CD14-positive monocyte (primary cell): Measurements from ENCODE around the gene ARID3A. TPM values are rescaled to one million over a fixed set of nuclear protein-coding genes. Genes with fewer than 3 reads are reported as not detected.

Experiments used
- DNase-seq, 3 donors: peaks; one replicate each; pipeline ENCODE4 v3.0.0-alpha.2; 2011 to 2022
- H2AFZ ChIP-seq: 2 replicates; pipeline ENCODE4 v1.6.0; 2012; ENCODE audit warnings: mild to moderate bottlenecking, low read depth, low read length, inconsistent platforms; ENCODE audit not compliant: insufficient read depth, poor library complexity, severe bottlenecking
- H3K27ac ChIP-seq, 2 donors: 1 replicate in 1 of 2; 2 replicates in 1 of 2; pipeline ENCODE4 v1.5.1; 2012 to 2013; ENCODE audit warnings: low read length in 2 of 2, control low read depth in 1 of 2, inconsistent platforms in 1 of 2, low read depth in 1 of 2, mild to moderate bottlenecking in 1 of 2
- H3K27me3 ChIP-seq, 2 donors: one replicate each; pipeline versions ENCODE4 v1.6.0 to v1.6.1; 2011 to 2013; ENCODE audit warnings: low read length in 2 of 2; ENCODE audit not compliant: control insufficient read depth in 2 of 2, insufficient read depth in 2 of 2
- H3K36me3 ChIP-seq, 2 donors: replicated peaks in 1 of 2; 1 replicate in 1 of 2; 2 replicates in 1 of 2; pipeline versions ENCODE4 v1.5.1 to v1.6.1; 2012 to 2013; ENCODE audit warnings: low read length in 2 of 2, control low read depth in 1 of 2, inconsistent platforms in 1 of 2, mild to moderate bottlenecking in 1 of 2; ENCODE audit not compliant: insufficient read depth in 2 of 2, control insufficient read depth in 1 of 2
- H3K4me1 ChIP-seq, 2 donors: 1 replicate in 1 of 2; 2 replicates in 1 of 2; pipeline versions ENCODE4 v1.5.1 to v1.6.1; 2012 to 2013; ENCODE audit warnings: low read length in 2 of 2, control low read depth in 1 of 2, inconsistent platforms in 1 of 2, mild to moderate bottlenecking in 1 of 2, moderate library complexity in 1 of 2; ENCODE audit not compliant: insufficient read depth in 2 of 2, control insufficient read depth in 1 of 2
- H3K4me2 ChIP-seq: replicated peaks from 2 replicates; pipeline ENCODE3; 2012; ENCODE audit warnings: low read length, moderate library complexity, mild to moderate bottlenecking; ENCODE audit not compliant: poor library complexity, severe bottlenecking; ENCODE audit errors: extremely low read depth
- H3K4me3 ChIP-seq, 3 experiments: fragments of 200-600 bp in 1 of 3; sonication (generic) in 1 of 3; replicated peaks in 1 of 3; 1 replicate in 2 of 3; 2 replicates in 1 of 3; pipeline ENCODE4 v1.5.1; 2011 to 2013; ENCODE audit warnings: low read length in 3 of 3, mild to moderate bottlenecking in 3 of 3, control low read depth in 2 of 3, low read depth in 2 of 3, inconsistent platforms in 1 of 3, moderate library complexity in 1 of 3
- H3K79me2 ChIP-seq: 2 replicates; pipeline ENCODE4 v1.6.0; 2012; ENCODE audit warnings: mild to moderate bottlenecking, control low read depth, inconsistent platforms, low read length, moderate library complexity; ENCODE audit not compliant: insufficient read depth
- H3K9ac ChIP-seq: 2 replicates; pipeline ENCODE4 v1.6.0; 2017; ENCODE audit warnings: low read length, mild to moderate bottlenecking; ENCODE audit not compliant: insufficient read depth, poor library complexity, severe bottlenecking
- H3K9me3 ChIP-seq, 2 donors: replicated peaks in 1 of 2; 1 replicate in 1 of 2; 2 replicates in 1 of 2; pipeline versions ENCODE4 v1.5.1 to v1.6.1; 2012 to 2013; ENCODE audit warnings: low read length in 2 of 2, control low read depth in 1 of 2; ENCODE audit not compliant: control insufficient read depth in 1 of 2, insufficient read depth in 1 of 2
- H4K20me1 ChIP-seq: 2 replicates; pipeline ENCODE4 v1.6.0; 2012; ENCODE audit warnings: mild to moderate bottlenecking, low read length, control low read depth, moderate library complexity; ENCODE audit not compliant: insufficient read depth
- H3K27ac Mint-ChIP-seq, 7 donors: one replicate each; pipeline ENCODE4 v1.8.0; 2020; ENCODE audit warnings: mild to moderate bottlenecking in 7 of 7, mixed read lengths in 7 of 7, moderate library complexity in 6 of 7, inconsistent platforms in 2 of 7
- H3K27me3 Mint-ChIP-seq, 3 donors: one replicate each; pipeline ENCODE4 v1.8.0; 2021 to 2022; ENCODE audit warnings: low read depth in 3 of 3, mild to moderate bottlenecking in 3 of 3, mixed read lengths in 3 of 3, moderate library complexity in 3 of 3, inconsistent platforms in 1 of 3
- H3K36me3 Mint-ChIP-seq, 2 donors: one replicate each; pipeline ENCODE4 v1.8.0; 2020; ENCODE audit warnings: mixed read lengths in 2 of 2, inconsistent platforms in 1 of 2, mild to moderate bottlenecking in 1 of 2
- H3K4me1 Mint-ChIP-seq: one replicate; pipeline ENCODE4 v1.8.0; 2020; ENCODE audit warnings: mild to moderate bottlenecking, mixed read lengths
- H3K4me3 Mint-ChIP-seq, 2 donors: one replicate each; pipeline ENCODE4 v1.8.0; 2020; ENCODE audit warnings: mild to moderate bottlenecking in 2 of 2, mixed read lengths in 2 of 2, moderate library complexity in 1 of 2
- H3K9me3 Mint-ChIP-seq, 7 donors: one replicate each; pipeline ENCODE4 v1.8.0; 2020 to 2022; ENCODE audit warnings: mixed read lengths in 7 of 7, mild to moderate bottlenecking in 6 of 7, moderate library complexity in 6 of 7, inconsistent platforms in 2 of 7
- CTCF ChIP-seq: fragments of 200-600 bp; IDR thresholded peaks from one replicate; pipeline ENCODE4 v1.8.0; 2022; ENCODE audit warnings: antibody characterized with exemption, mild to moderate bottlenecking
- WGBS: methylation state at CpG from one replicate; pipeline ENCODE4 v1.1.5; 2013; ENCODE audit warnings: missing lambda C conversion rate; ENCODE audit not compliant: insufficient coverage; 5-methylcytosine and 5-hydroxymethylcytosine counted together
- intact Hi-C, 2 donors: fragments of 100-400 bp; cut with micrococcal nuclease; formaldehyde crosslinking; loops; one replicate each; pipeline versions ENCODE4 v1.15.0 to v1.15.1; 2023
- polyA plus RNA-seq, 3 donors: library from polyadenylated mRNA; depleted of rRNA in 1 of 3; unstranded in 2 of 3; stranded (reverse) in 1 of 3; fragments of 300-500 nt in 2 of 3; fragments of >200 nt in 1 of 3; fragmentation: Illumina TruSeq in 2 of 3; gene quantifications; 1 replicate in 2 of 3; 2 replicates in 1 of 3; pipeline ENCODE4 v1.2.3, GENCODE V29; 2012 to 2021

ARID3A gene
- polyA plus RNA-seq, 3 donors, result 2.1 to 41.6 (median 3.2) TPM

DNA sequence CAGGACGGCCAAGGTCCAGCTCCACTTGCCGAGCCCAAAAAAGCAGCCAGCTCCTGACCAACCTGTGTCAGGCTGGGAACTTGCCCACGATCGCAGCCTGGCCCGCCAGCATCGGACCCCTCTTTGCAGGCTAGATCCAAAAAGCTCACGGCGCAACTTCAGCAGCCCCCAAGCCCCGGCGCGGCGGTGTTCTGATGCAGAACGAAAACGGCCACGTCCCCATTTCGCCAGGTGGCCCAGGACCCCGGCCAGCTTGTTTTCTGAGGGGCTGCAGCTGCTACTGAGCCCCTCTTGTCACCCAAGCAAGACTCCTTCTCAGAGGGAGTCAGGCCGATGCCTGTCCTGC lies 93.8 kb downstream of the ARID3A start:
- Histone ChIP-seq H3K4me1 (peaks cover 49 to 53% of the 10 kb centered on the region in 2 donors), H3K27ac (peak overlapping the region in 1 of 2 donors; percentile 99), H2AFZ (no peak overlapping the region), H3K9me3 (no peaks in the 10 kb centered on the region), H3K4me2 (peak overlapping the region; percentile 97), H3K79me2 (peaks cover 63% of the 10 kb centered on the region), H3K4me3 (peak overlapping the region; percentile 45 to 96 (median 96)), H4K20me1 (peaks cover 61% of the 10 kb centered on the region), H3K9ac (peak overlapping the region; percentile 91), H3K27me3 (no peaks in the 10 kb centered on the region), H3K36me3 (peaks cover 5 to 10% of the 10 kb centered on the region in 2 donors)
- WGBS, result 79% methylated on average over 13 of the region's 18 CpGs
- H3K36me3 Mint-ChIP-seq, result peaks cover 2 to 20% of the 10 kb centered on the region in 2 donors
- intact Hi-C loops, result no loop called here
- no peak for DNase-seq
- H3K9me3 Mint-ChIP-seq, result no peaks in the 10 kb centered on the region
- peak overlapping the region; percentile 88 to 94 for H3K4me3 Mint-ChIP-seq
- H3K27me3 Mint-ChIP-seq, result no peaks in the 10 kb centered on the region
- no peak for TF ChIP-seq CTCF
- H3K4me1 Mint-ChIP-seq, result peaks cover 44% of the 10 kb centered on the region
- peak overlapping the region in 6 of 7 donors; percentile 61 to 99 (median 92) for H3K27ac Mint-ChIP-seq

GRCh38 chr19:1019980-1020867 lies 94.4 kb downstream of the ARID3A start:
- peaks cover 49 to 53% of the 10 kb centered on the region in 2 donors for H3K4me1 ChIP-seq
- peaks cover 55% of the 10 kb centered on the region for H4K20me1 ChIP-seq
- H3K9me3 ChIP-seq, result no peaks in the 10 kb centered on the region
- WGBS, result under 1% methylated on average over 55 of the region's 60 CpGs
- Mint-ChIP-seq H3K27ac (peak overlapping the region; percentile 81 to 99 (median 94)), H3K4me3 (peak overlapping the region; percentile 88 to 94), H3K4me1 (peaks cover 45% of the 10 kb centered on the region), H3K27me3 (no peaks in the 10 kb centered on the region), H3K9me3 (no peaks in the 10 kb centered on the region), H3K36me3 (peaks cover 2 to 20% of the 10 kb centered on the region in 2 donors)
- H2AFZ ChIP-seq, result peak overlapping the region; percentile 51
- peaks cover 56% of the 10 kb centered on the region for H3K79me2 ChIP-seq
- no peak for TF ChIP-seq CTCF
- peak overlapping the region; percentile 45 to 96 (median 96) for H3K4me3 ChIP-seq
- peak overlapping the region; percentile 50 to 99 for H3K27ac ChIP-seq
- intact Hi-C loops, result loop anchor here in 1 of 2 donors (2.0 to 10.0 kb wide), 3 partner anchors 21 to 85 kb away; partner anchors contain the start of genes ABCA7, ARHGAP45 and GPX4
- H3K36me3 ChIP-seq, result peaks cover 0 to 8% of the 10 kb centered on the region in 2 donors
- no peak for DNase-seq
- peak overlapping the region; percentile 91 for H3K9ac ChIP-seq
- peak overlapping the region; percentile 97 for H3K4me2 ChIP-seq
- no peaks in the 10 kb centered on the region for H3K27me3 ChIP-seq
